GM12878 (cell line): Measurements from ENCODE around the gene MTHFR. TPM values are rescaled to one million over a fixed set of nuclear protein-coding genes. Genes with fewer than 3 reads are reported as not detected.

Experiments used
- ATAC-seq: fragments of 200-7000 bp; cut with Tn5 transposase; 3 replicates; pipeline ENCODE4 v1.9.1; 2020; ENCODE audit warnings: mild to moderate bottlenecking, moderate library complexity
- BruUV-seq: library from RNA; stranded (reverse); fragments of 400-500 nt; replicated peaks from 2 replicates; lab custom pipeline; 2021; lab: Mats Ljungman, UMichigan
- CTCF ChIA-PET: fragments of 300-600 bp; sonication (Branson Sonifier 250); formaldehyde crosslinking; extraction: SDS; loops from one replicate; lab custom pipeline; 2021; ENCODE audit warnings: inconsistent platforms; lab: Yijun Ruan, JAX
- POLR2A ChIA-PET: fragments of 350-600 bp; formaldehyde crosslinking; extraction: SDS; loops from one replicate; lab custom pipeline; 2021; ENCODE audit warnings: inconsistent platforms; lab: Charles Lee
- RAD21 ChIA-PET: fragments of 300-600 bp; sonication (Branson Sonifier 250); formaldehyde crosslinking; loops from one replicate; lab custom pipeline; 2023; ENCODE audit warnings: antibody characterized with exemption; ENCODE audit not compliant: unreplicated experiment; lab: Charles Lee
- SMC1A ChIA-PET: fragments of 300-600 bp; sonication (Branson Sonifier 250); formaldehyde crosslinking; loops from one replicate; lab custom pipeline; 2023; ENCODE audit not compliant: unreplicated experiment, uncharacterized antibody; lab: Charles Lee
- DNase-seq: peaks from one replicate; pipeline ENCODE4 v3.0.0-alpha.2; 2011; ENCODE audit warnings: low read depth, low spot score
- FAIRE-seq: peaks from 3 replicates; lab custom pipeline; 2011; peaks lifted over from hg19 to GRCh38; lab: Jason Lieb, UNC
- H2AFZ ChIP-seq: 2 replicates; pipeline ENCODE4 v1.6.0; 2011; ENCODE audit warnings: low read depth, low read length, control low read depth; ENCODE audit not compliant: control insufficient read depth
- H3K27ac ChIP-seq: 2 replicates; pipeline ENCODE4 v1.5.1; 2011; ENCODE audit warnings: control low read depth; ENCODE audit not compliant: control insufficient read depth, insufficient read depth
- H3K27me3 ChIP-seq, 2 experiments: replicated peaks in 1 of 2; 2 replicates each; pipeline versions ENCODE4 v1.6.0 to v1.6.1; 2011; ENCODE audit warnings: low read length in 1 of 2; ENCODE audit not compliant: control insufficient read depth in 2 of 2, insufficient read depth in 2 of 2
- H3K36me3 ChIP-seq, 2 experiments: 2 replicates each; pipeline ENCODE4 v1.5.1; 2011; ENCODE audit warnings: low read length in 1 of 2; ENCODE audit not compliant: control insufficient read depth in 2 of 2, insufficient read depth in 2 of 2
- H3K4me1 ChIP-seq: 2 replicates; pipeline ENCODE4 v1.6.1; 2011; ENCODE audit warnings: mild to moderate bottlenecking, low read length, moderate library complexity, mixed read lengths; ENCODE audit not compliant: control insufficient read depth, insufficient read depth
- H3K4me2 ChIP-seq: 2 replicates; pipeline ENCODE4 v1.6.0; 2011; ENCODE audit warnings: control low read depth; ENCODE audit not compliant: control insufficient read depth, insufficient read depth
- H3K4me3 ChIP-seq: fragments of 200-600 bp; sonication (generic); 2 replicates; pipeline ENCODE4 v1.5.1; 2016
- H3K79me2 ChIP-seq: 2 replicates; pipeline ENCODE4 v1.6.0; 2011; ENCODE audit warnings: low read length; ENCODE audit not compliant: control insufficient read depth, insufficient read depth
- H3K9ac ChIP-seq: 2 replicates; pipeline ENCODE4 v1.8.0; 2011; ENCODE audit warnings: low read length, control low read depth, mixed read lengths; ENCODE audit not compliant: control insufficient read depth, insufficient read depth
- H3K9me3 ChIP-seq: replicated peaks from 3 replicates; pipeline ENCODE4 v1.5.1; 2011; ENCODE audit warnings: mild to moderate bottlenecking, low read length; ENCODE audit not compliant: control insufficient read depth, insufficient read depth
- H4K20me1 ChIP-seq: 2 replicates; pipeline ENCODE4 v1.6.0; 2011; ENCODE audit not compliant: control insufficient read depth, insufficient read depth
- CBX5 ChIP-seq: sonication (generic); IDR thresholded peaks from 2 replicates; pipeline ENCODE4 v1.6.1; 2016; ENCODE audit warnings: low read depth, moderate library complexity, mild to moderate bottlenecking, inconsistent platforms
- CEBPB ChIP-seq, 2 experiments: fragments of 150-350 bp in 1 of 2; IDR thresholded peaks; 2 replicates each; pipeline ENCODE4 v1.6.1; 2012 to 2014; ENCODE audit warnings: low read depth in 2 of 2, low read length in 2 of 2, borderline replicate concordance in 1 of 2, inconsistent platforms in 1 of 2
- GABPA ChIP-seq: IDR thresholded peaks from 2 replicates; pipeline ENCODE4 v1.6.1; 2014; ENCODE audit warnings: antibody characterized with exemption, low read depth, mild to moderate bottlenecking, inconsistent platforms
- KLF5 ChIP-seq: fragments of 450-650 bp; IDR thresholded peaks from 2 replicates; pipeline ENCODE4 v1.6.1; 2014; ENCODE audit warnings: mild to moderate bottlenecking; ENCODE audit not compliant: partially characterized antibody
- PAX5 ChIP-seq: IDR thresholded peaks from 2 replicates; pipeline ENCODE4 v1.6.1; 2011; ENCODE audit warnings: low read depth, low read length, borderline replicate concordance
- PKNOX1 ChIP-seq: fragments of 450-650 bp; IDR thresholded peaks from 2 replicates; pipeline ENCODE4 v1.6.1; 2016; ENCODE audit warnings: mild to moderate bottlenecking
- SMAD1 ChIP-seq: fragments of 450-650 bp; IDR thresholded peaks from 2 replicates; pipeline ENCODE4 v1.6.1; 2018; ENCODE audit warnings: mild to moderate bottlenecking, low read depth; ENCODE audit not compliant: partially characterized antibody
- SMARCA5 ChIP-seq: fragments of 450-650 bp; IDR thresholded peaks from 2 replicates; pipeline ENCODE4 v1.6.1; 2017; ENCODE audit warnings: mild to moderate bottlenecking
- ZNF274 ChIP-seq: IDR thresholded peaks from one replicate; pipeline ENCODE4 v1.8.0; 2011; ENCODE audit not compliant: insufficient read length, insufficient read depth
- ZNF384 ChIP-seq: IDR thresholded peaks from 2 replicates; pipeline ENCODE4 v1.6.1; 2012; ENCODE audit warnings: low read depth, mild to moderate bottlenecking, low read length, improper control_type of control experiment, borderline replicate concordance
- ZNF622 ChIP-seq: fragments of 450-650 bp; IDR thresholded peaks from 2 replicates; pipeline ENCODE4 v1.6.1; 2017; ENCODE audit warnings: mild to moderate bottlenecking, inconsistent platforms
- WGBS: methylation state at CpG from one replicate; pipeline ENCODE4 v1.1.6; 2016; ENCODE audit warnings: low lambda C conversion rate; ENCODE audit not compliant: insufficient replicate concordance, insufficient coverage; ENCODE audit errors: missing lambda C conversion rate; 5-methylcytosine and 5-hydroxymethylcytosine counted together
- in situ Hi-C: fragments of 300-500 bp; cut with MboI; formaldehyde crosslinking; loops from 9 replicates; pipeline ENCODE4 v1.14.3; 2018; ENCODE audit warnings: mixed read lengths
- intact Hi-C: fragments of 100-400 bp; cut with micrococcal nuclease; formaldehyde crosslinking; loops from one replicate; pipeline ENCODE4 v1.14.2; 2022; ENCODE audit not compliant: unreplicated experiment
- polyA plus RNA-seq, 11 experiments: library from polyadenylated mRNA; depleted of rRNA in 4 of 11; unstranded in 6 of 11; stranded (reverse) in 5 of 11; fragments of >200 nt; fragmentation: Nextera tagmentation in 4 of 11; fragmentation: Illumina TruSeq in 1 of 11; extraction: Ambion mirVana in 4 of 11; extraction: Trizol in 1 of 11; gene quantifications; 1 replicate in 1 of 11; 2 replicates in 10 of 11; pipeline versions ENCODE4 v1.2.1 to v1.2.3, GENCODE V29; 2011 to 2016; ENCODE audit warnings: inconsistent platforms in 2 of 11, missing spikeins in 2 of 11, low read depth in 1 of 11
- total RNA-seq, 4 experiments: library from RNA; depleted of rRNA in 3 of 4; stranded (reverse); fragments of >200 nt in 3 of 4; fragmentation: Illumina TruSeq in 1 of 4; extraction: Trizol in 1 of 4; gene quantifications; 2 replicates each; pipeline versions ENCODE4 v1.2.1 to v1.2.3, GENCODE V29; 2013 to 2021
- TF ChIP-seq, protein P1 (sequence below): fragments of 450-650 bp; formaldehyde crosslinking; IDR thresholded peaks from 2 replicates; pipeline ENCODE4 v1.4.0; 2020; ENCODE audit warnings: mild to moderate bottlenecking, moderate library complexity

MTHFR gene
- total and polyA plus RNA-seq, 10 of the 15 experiments (the other 5 are each of a cell fraction or from before 2014, with no cell fraction given): 1.0 to 16.8 (median 9.4) TPM

- Histone ChIP-seq H3K79me2 (no peaks in the 10 kb centered on the region), H3K27me3 (no peaks in the 10 kb centered on the region), H3K27ac (no peak overlapping the region), H3K4me2 (no peak overlapping the region), H2AFZ (no peak overlapping the region), H3K4me1 (peaks cover 4% of the 10 kb centered on the region; the same call in 1 of the 2 replicates), H3K4me3 (no peak overlapping the region), H3K9me3 (no peaks in the 10 kb centered on the region), H3K9ac (no peak overlapping the region), H3K36me3 (no peaks in the 10 kb centered on the region), H4K20me1 (no peaks in the 10 kb centered on the region)
- ChIA-PET SMC1A (no interaction called here), CTCF (interaction anchor here (1.6 to 4.9 kb wide), 2 partner anchors 10 to 28 kb away, joined by 3 to 24 read pairs; no protein-coding TSS in a partner anchor), RAD21 (interaction anchor here (0.6 kb wide), 1 partner anchor 123 kb away, joined by 4 read pairs; the partner anchor contains the start of gene FBXO6), POLR2A (no interaction called here)
- BruUV-seq: no TSS peak
- DNase-seq (no peak), FAIRE-seq (no peak), ATAC-seq (no peak)
- intact Hi-C loops (loop anchor here (5.0 kb wide), 1 partner anchor 105 kb away; no protein-coding TSS in a partner anchor), in situ Hi-C loops (no loop called here)
- no peak for TF ChIP-seq GABPA
- no peak for TF ChIP-seq SMARCA5
- TF ChIP-seq CEBPB (IDR thresholded peaks at IDR 0.05; ENCODE audit: borderline replicate concordance in 1 of 2, low read depth in 2 of 2, low read length in 2 of 2): no peak
- 73% methylated on average over 16 of the region's 16 CpGs for WGBS
These were observed 18.4 kb downstream of the MTHFR start for GRCh38 chr1:11787251-11787803.

DNA sequence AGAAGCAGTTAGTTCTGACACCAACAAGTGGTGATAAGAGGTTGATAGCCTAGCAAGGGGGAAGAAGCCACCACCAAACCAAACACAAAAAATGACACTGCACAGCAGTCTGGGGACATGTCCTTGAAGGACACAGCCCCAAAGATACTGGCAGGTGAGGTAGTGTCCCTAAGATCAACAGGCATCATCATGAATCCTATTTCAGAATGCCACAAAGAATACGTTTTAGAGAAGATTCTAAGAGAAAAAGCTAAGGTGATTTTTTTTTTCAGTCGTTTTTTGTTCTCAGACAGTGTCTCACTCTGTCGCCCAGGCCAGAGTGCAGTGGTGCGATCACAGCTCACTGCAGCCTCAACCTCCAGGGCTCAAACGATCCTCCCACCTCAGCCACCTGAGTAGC lies 19.6 kb downstream of the MTHFR start:
- H3K27me3 ChIP-seq: no peaks in the 10 kb centered on the region
- DNase-seq (no peak), ATAC-seq (no peak), FAIRE-seq (no peak)
- intact Hi-C loops (loop anchor here (5.0 kb wide), 1 partner anchor 106 kb away; no protein-coding TSS in a partner anchor), in situ Hi-C loops (no loop called here)
- ChIA-PET SMC1A (no interaction called here), CTCF (interaction anchor here (0.7 to 4.9 kb wide), 10 partner anchors 11 to 1230 kb away, joined by 3 to 24 read pairs (median 4); partner anchors contain the start of genes CLCN6 and MTHFR), POLR2A (interaction anchor here (1.3 to 1.4 kb wide), 2 partner anchors 17 to 20 kb away, joined by 3 read pairs; no protein-coding TSS in a partner anchor), RAD21 (interaction anchor here (0.9 kb wide), 1 partner anchor 22 kb away, joined by 3 read pairs; no protein-coding TSS in a partner anchor)
- no peak overlapping the region for H2AFZ ChIP-seq
- no peak overlapping the region for H3K4me3 ChIP-seq
- no peaks in the 10 kb centered on the region for H3K36me3 ChIP-seq
- H3K4me2 ChIP-seq: no peak overlapping the region
- H3K27ac ChIP-seq: no peak overlapping the region
- no peaks in the 10 kb centered on the region for H4K20me1 ChIP-seq
- no peaks in the 10 kb centered on the region for H3K79me2 ChIP-seq
- 14% methylated on average over 5 of the region's 5 CpGs for WGBS
- H3K9ac ChIP-seq: no peak overlapping the region
- BruUV-seq: TSS peak; percentile 56
- H3K4me1 ChIP-seq: peaks cover 4% of the 10 kb centered on the region; the same call in 1 of the 2 replicates
- H3K9me3 ChIP-seq: no peaks in the 10 kb centered on the region
- no peak for TF ChIP-seq PAX5
- TF ChIP-seq ZNF384: no peak
- no peak for TF ChIP-seq ZNF274
- TF ChIP-seq, protein P1, sequence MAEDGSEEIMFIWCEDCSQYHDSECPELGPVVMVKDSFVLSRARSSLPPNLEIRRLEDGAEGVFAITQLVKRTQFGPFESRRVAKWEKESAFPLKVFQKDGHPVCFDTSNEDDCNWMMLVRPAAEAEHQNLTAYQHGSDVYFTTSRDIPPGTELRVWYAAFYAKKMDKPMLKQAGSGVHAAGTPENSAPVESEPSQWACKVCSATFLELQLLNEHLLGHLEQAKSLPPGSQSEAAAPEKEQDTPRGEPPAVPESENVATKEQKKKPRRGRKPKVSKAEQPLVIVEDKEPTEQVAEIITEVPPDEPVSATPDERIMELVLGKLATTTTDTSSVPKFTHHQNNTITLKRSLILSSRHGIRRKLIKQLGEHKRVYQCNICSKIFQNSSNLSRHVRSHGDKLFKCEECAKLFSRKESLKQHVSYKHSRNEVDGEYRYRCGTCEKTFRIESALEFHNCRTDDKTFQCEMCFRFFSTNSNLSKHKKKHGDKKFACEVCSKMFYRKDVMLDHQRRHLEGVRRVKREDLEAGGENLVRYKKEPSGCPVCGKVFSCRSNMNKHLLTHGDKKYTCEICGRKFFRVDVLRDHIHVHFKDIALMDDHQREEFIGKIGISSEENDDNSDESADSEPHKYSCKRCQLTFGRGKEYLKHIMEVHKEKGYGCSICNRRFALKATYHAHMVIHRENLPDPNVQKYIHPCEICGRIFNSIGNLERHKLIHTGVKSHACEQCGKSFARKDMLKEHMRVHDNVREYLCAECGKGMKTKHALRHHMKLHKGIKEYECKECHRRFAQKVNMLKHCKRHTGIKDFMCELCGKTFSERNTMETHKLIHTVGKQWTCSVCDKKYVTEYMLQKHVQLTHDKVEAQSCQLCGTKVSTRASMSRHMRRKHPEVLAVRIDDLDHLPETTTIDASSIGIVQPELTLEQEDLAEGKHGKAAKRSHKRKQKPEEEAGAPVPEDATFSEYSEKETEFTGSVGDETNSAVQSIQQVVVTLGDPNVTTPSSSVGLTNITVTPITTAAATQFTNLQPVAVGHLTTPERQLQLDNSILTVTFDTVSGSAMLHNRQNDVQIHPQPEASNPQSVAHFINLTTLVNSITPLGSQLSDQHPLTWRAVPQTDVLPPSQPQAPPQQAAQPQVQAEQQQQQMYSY (CRISPR knock-in tag): no peak
- TF ChIP-seq KLF5: no peak
- no peak for TF ChIP-seq ZNF622
- TF ChIP-seq PKNOX1: no peak
- TF ChIP-seq SMAD1: no peak
- TF ChIP-seq CBX5: no peak
